IPS-18a (cell line): ENCODE results near the gene GPR146.

Source experiments
- H3K27ac ChIP-seq: one replicate; pipeline ENCODE4 v1.5.1; 2013; ENCODE audit warnings: low read length
- H3K27me3 ChIP-seq: one replicate; pipeline ENCODE4 v1.6.1; 2013; ENCODE audit warnings: mild to moderate bottlenecking, low read length; ENCODE audit not compliant: control insufficient read depth, insufficient read depth
- H3K36me3 ChIP-seq: one replicate; pipeline ENCODE4 v1.6.1; 2013; ENCODE audit warnings: low read depth, low read length; ENCODE audit not compliant: control insufficient read depth
- H3K4me1 ChIP-seq: one replicate; pipeline ENCODE4 v1.6.1; 2013; ENCODE audit warnings: low read depth, low read length; ENCODE audit not compliant: control insufficient read depth
- H3K4me3 ChIP-seq: one replicate; pipeline ENCODE4 v1.5.1; 2013; ENCODE audit warnings: low read length
- H3K9ac ChIP-seq: one replicate; pipeline ENCODE4 v1.6.1; 2013; ENCODE audit warnings: mild to moderate bottlenecking, low read length, moderate library complexity
- H3K9me3 ChIP-seq: one replicate; pipeline ENCODE4 v1.6.1; 2013; ENCODE audit warnings: low read depth, low read length; ENCODE audit not compliant: control insufficient read depth

The GPR146 gene

DNA sequence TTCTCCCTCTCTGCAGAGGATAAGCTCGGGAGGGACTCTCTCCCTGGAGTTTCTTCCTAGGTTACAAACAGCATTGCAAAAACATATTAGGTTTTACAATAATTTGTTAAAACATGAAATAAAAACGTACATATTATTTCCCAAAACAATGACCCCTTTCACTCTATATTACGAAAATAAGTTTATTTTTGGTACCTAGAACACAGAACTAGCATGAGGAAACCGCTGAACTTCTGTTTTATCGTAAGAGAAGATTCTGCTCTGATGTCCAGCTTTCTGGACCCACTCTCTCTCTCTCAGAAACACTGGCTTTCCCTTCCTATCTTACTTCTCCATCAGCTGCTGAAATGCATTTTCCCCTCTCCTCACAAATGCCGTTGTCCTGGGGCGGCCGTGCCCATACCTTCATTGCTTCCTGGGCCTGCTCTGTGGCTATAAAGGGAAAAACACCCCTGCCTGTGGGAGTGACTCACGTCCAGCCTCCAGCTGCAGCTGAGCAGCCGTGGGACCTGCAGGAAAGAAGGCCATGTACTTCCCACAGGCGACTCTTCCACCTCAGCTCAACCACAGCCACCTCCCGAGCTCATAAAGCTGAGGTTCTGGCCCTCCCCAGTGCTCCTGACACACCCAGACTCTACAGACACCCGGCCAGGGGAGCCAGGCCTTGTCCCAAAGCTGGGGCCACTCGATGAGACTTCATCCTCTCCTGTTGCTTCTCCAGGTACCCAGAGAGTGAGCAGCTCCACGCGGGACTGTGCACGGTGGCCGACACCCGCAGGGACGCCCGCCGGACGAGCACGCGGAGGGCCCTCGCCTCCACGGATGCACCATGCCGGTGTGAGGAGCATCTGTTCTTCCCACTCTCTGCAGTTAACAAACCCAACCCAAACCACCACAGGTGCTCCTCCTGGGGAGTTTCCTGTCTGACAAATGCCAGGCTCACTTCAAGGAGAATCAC is 46.6 kb downstream of the GPR146 start:
- Histone ChIP-seq H3K9ac (no peak overlapping the region), H3K27me3 (no peaks in the 10 kb centered on the region), H3K27ac (no peak overlapping the region), H3K4me3 (no peak overlapping the region), H3K36me3 (no peaks in the 10 kb centered on the region), H3K4me1 (peaks cover 11% of the 10 kb centered on the region), H3K9me3 (no peaks in the 10 kb centered on the region)

DNA sequence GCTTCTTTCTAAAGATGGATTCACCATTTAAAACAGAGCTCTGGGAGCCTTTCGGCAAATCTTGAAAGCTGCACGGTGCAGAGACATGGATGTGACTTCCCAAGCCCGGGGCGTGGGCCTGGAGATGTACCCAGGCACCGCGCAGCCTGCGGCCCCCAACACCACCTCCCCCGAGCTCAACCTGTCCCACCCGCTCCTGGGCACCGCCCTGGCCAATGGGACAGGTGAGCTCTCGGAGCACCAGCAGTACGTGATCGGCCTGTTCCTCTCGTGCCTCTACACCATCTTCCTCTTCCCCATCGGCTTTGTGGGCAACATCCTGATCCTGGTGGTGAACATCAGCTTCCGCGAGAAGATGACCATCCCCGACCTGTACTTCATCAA is 47.3 kb downstream of the GPR146 start:
- H3K9ac ChIP-seq = no peak overlapping the region
- no peaks in the 10 kb centered on the region for H3K9me3 ChIP-seq
- H3K4me1 ChIP-seq = peaks cover 8% of the 10 kb centered on the region
- H3K36me3 ChIP-seq = no peaks in the 10 kb centered on the region
- no peak overlapping the region for H3K27ac ChIP-seq
- no peaks in the 10 kb centered on the region for H3K27me3 ChIP-seq
- H3K4me3 ChIP-seq = no peak overlapping the region

DNA sequence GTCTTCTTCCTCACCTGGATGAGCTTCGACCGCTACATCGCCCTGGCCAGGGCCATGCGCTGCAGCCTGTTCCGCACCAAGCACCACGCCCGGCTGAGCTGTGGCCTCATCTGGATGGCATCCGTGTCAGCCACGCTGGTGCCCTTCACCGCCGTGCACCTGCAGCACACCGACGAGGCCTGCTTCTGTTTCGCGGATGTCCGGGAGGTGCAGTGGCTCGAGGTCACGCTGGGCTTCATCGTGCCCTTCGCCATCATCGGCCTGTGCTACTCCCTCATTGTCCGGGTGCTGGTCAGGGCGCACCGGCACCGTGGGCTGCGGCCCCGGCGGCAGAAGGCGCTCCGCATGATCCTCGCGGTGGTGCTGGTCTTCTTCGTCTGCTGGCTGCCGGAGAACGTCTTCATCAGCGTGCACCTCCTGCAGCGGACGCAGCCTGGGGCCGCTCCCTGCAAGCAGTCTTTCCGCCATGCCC is 47.9 kb downstream of the GPR146 start:
- Histone ChIP-seq H3K27ac (no peak overlapping the region), H3K9me3 (no peaks in the 10 kb centered on the region), H3K4me1 (peaks cover 6% of the 10 kb centered on the region), H3K27me3 (no peaks in the 10 kb centered on the region), H3K4me3 (no peak overlapping the region), H3K36me3 (no peaks in the 10 kb centered on the region), H3K9ac (no peak overlapping the region)

DNA sequence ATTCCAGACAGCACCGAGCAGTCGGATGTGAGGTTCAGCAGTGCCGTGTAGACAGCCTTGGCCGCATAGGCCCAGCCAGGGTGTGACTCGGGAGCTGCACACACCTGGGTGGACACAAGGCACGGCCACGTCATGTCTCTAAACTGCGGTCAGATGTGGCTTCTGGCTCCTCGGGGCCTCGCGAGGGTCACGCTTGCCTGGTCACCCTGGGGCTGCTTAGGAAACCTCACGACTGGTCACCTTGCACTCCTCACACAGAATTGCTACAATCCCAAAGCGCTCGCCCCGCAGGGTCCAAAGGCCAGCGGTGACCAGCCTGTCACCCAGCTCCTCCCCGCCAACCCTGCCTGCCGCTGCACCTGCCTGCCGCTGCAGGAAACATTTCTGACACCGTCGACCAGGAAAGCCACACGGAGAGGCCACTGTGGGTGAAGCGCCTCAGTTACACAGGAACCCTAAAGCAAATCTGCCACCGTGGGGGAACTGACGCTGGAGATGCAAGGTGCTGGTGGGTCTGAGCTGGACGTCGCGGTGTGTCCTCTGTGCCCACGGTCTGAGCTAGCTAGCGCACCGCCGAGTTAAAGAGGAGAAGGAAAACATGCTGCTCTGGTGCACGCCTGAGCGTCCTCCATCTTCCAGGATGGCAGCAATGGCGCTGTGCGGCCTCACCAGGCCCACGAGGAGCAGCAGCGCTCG is 48.6 kb downstream of the GPR146 start:
- H3K4me1 ChIP-seq = no peaks in the 10 kb centered on the region
- H3K9ac ChIP-seq = no peak overlapping the region
- H3K9me3 ChIP-seq = no peaks in the 10 kb centered on the region
- H3K36me3 ChIP-seq = no peaks in the 10 kb centered on the region
- no peak overlapping the region for H3K27ac ChIP-seq
- H3K27me3 ChIP-seq = no peaks in the 10 kb centered on the region
- H3K4me3 ChIP-seq = no peak overlapping the region

DNA sequence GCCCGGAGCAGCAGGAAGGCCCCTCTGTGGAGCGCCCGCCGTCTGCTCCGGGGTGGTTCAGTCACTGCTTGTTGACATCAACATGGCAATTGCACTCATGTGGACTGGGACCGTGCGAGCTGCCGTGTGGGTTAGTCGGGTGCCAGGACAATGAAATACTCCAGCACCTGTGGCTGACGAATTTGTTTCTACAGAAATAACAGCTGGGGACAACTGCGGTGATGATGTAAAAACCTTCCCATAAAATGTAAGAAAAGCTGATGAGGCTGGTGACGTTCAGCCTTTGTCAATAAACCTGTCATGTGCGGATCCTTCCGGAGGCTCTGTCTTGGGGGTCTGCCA is 49.1 kb downstream of the GPR146 start:
- Histone ChIP-seq H3K4me3 (no peak overlapping the region), H3K4me1 (no peaks in the 10 kb centered on the region), H3K9me3 (no peaks in the 10 kb centered on the region), H3K27me3 (no peaks in the 10 kb centered on the region), H3K27ac (no peak overlapping the region), H3K9ac (no peak overlapping the region), H3K36me3 (no peaks in the 10 kb centered on the region)

DNA sequence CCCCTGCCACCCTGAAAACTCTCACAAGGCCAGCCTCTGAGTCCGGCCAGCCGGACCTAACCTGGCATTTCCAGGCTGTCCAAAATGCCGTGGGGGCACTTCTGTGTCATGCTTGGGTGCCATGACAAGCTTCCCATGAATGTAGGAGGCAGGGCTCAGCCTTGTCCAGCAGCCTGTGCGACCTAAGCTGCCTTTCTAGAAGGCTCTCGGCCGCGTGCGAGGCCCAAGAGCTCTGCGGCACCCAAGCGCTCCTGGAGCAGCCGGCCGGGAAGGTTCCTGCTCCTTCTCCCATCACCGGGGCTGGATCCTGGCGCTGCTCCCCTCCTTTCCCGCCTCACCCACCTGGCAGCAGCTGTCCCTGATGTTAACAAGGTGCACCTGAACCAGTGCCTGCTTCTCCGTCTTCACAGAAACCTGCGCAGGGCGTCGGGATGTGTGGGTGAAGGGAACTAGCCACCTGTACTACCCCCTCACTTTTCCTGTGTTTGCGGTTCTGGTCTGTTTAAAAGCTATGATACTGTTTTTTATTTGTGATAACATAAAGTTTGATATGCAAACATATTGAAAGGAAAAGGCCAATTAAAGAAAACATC is 49.7 kb downstream of the GPR146 start:
- Histone ChIP-seq H3K27ac (no peak overlapping the region), H3K27me3 (no peaks in the 10 kb centered on the region), H3K36me3 (no peaks in the 10 kb centered on the region), H3K9me3 (no peaks in the 10 kb centered on the region), H3K4me3 (no peak overlapping the region), H3K9ac (no peak overlapping the region), H3K4me1 (no peaks in the 10 kb centered on the region)

DNA sequence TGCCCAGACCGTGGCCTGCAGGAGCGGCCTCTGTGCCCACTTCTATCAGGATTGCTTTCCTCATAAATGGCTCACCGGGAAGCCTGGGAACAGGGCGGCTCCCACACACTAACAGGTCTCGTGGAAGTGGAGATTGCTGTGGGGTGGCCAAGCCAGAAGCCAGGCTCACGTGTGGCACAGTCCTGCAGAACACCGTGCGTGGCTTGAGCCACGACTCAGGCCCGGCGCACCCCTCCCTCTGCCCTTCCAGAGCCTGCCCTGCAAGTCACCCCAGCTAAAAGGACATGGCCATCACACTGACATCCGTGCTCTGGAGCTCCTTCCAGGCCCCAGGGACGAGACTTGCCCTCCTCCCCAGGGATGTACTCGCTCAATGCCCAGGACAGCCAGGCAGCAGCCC is 50.5 kb downstream of the GPR146 start:
- H3K36me3 ChIP-seq = no peaks in the 10 kb centered on the region
- H3K4me3 ChIP-seq = no peak overlapping the region
- no peaks in the 10 kb centered on the region for H3K4me1 ChIP-seq
- H3K9ac ChIP-seq = no peak overlapping the region
- H3K9me3 ChIP-seq = no peaks in the 10 kb centered on the region
- H3K27ac ChIP-seq = no peak overlapping the region
- H3K27me3 ChIP-seq = no peaks in the 10 kb centered on the region

DNA sequence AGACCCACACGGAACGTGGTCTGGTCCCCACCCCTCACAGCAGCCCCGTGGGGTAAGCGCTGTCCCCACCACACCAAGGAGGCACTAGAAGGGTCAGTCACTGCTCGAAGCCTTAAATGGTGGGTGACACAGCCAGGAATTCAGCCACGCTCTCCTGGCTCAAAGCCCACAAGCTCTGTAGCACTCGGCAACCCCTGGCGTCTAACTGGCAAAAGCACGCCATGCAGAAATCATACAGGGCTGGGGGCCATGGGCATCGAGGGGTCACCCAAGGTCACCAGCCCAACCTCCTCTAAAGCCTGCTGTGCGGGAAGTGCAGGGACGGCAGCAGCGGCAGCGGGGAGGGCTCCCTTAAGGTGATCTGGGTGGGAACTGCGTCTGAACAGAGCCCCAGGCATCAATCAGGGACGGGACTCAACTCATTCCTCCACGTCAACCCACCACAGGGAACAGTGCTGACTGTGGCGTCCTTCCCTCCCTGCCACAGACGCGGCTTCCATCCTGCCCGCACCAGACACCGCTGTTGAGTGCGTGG is 51.3 kb downstream of the GPR146 start:
- Histone ChIP-seq H3K4me1 (no peaks in the 10 kb centered on the region), H3K9ac (no peak overlapping the region), H3K9me3 (no peaks in the 10 kb centered on the region), H3K36me3 (no peaks in the 10 kb centered on the region), H3K27me3 (no peaks in the 10 kb centered on the region), H3K4me3 (no peak overlapping the region), H3K27ac (no peak overlapping the region)

DNA sequence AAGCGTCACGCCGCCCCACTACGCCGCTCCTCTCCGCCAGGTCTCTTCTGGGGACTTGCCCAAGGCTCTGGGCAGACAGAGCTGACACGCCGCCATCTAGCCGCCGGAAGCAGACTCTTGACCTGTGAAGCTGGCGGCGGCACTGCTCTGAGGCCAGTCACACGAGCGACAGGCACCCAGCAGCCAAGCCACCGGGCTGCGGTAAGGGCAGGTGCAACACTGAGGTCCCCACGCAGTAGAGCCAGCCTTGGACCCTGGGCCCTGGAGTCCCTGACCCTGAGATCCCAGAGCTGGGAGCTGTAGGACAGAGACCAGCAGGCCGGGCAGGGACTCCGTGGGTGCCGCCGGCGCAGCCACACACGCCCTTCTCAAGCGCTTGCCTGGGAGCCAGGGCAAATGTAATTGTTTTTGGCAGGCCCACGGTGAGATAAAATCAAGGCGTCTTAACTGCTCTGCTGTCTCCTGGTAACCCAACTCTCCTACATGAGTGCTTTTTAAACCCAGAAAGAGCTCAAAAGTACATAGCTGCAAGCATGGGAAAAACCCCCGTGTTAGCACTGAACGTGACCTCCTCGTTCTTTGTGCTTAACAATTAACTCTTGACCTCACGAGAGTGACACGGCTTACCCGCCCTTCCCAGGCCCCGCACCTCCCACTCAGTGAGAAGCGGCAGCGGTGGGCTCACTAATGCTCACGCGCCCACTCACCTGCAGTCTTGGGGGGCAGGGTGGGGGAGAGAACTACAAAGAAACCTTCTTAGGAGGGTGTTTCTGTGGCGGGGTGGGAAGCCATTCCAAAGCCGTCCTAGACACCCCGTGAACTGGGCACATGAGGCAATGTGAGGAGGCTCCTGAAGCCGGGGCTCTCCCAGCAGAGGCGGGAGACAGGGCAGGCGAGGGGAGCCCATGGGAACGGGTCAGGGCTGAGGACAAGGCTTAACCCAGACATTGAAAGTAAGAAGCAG is 52.1 kb downstream of the GPR146 start:
- Histone ChIP-seq H3K36me3 (no peaks in the 10 kb centered on the region), H3K9me3 (no peaks in the 10 kb centered on the region), H3K9ac (no peak overlapping the region), H3K4me1 (no peaks in the 10 kb centered on the region), H3K27me3 (no peaks in the 10 kb centered on the region), H3K4me3 (no peak overlapping the region), H3K27ac (no peak overlapping the region)

DNA sequence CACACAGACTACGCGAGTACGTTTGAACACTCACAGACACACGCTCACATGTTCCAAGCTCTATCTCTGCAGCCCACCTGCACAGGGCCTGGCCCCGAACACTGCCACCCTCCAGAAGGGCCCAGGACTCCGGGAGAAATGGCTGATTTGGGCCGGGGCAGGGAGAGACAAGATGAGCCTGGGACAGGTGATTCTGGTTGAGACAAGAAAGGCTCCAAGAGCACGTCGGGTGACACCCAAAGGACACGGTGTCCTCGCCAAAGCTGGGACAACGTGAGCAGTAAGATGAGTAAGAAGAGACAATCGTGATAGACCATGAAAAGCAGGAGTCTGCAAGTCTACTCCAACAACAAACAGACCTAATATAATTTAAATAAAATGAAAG is 52.8 kb downstream of the GPR146 start:
- Histone ChIP-seq H3K36me3 (no peaks in the 10 kb centered on the region), H3K4me1 (no peaks in the 10 kb centered on the region), H3K27me3 (no peaks in the 10 kb centered on the region), H3K9ac (no peak overlapping the region), H3K27ac (no peak overlapping the region), H3K4me3 (no peak overlapping the region), H3K9me3 (no peaks in the 10 kb centered on the region)
